Kidney epithelial cell (primary cell): Measurements from ENCODE around the gene NUAK1. TPM values are rescaled to one million over a fixed set of nuclear protein-coding genes. Genes with fewer than 3 reads are reported as not detected.

Source experiments
- DNase-seq: peaks from one replicate; pipeline ENCODE4 v3.0.0-alpha.2; 2010; ENCODE audit warnings: low read depth
- H3K27me3 ChIP-seq: 2 replicates; pipeline ENCODE4 v1.6.0; 2011; ENCODE audit warnings: low read length; ENCODE audit not compliant: control insufficient read depth, insufficient read depth
- H3K36me3 ChIP-seq: 2 replicates; pipeline ENCODE4 v1.5.1; 2011; ENCODE audit warnings: low read length; ENCODE audit not compliant: control insufficient read depth, insufficient read depth
- H3K4me3 ChIP-seq: 2 replicates; pipeline ENCODE4 v1.5.1; 2011; ENCODE audit warnings: low read depth, mild to moderate bottlenecking, control low read depth, low read length
- CTCF ChIP-seq: IDR thresholded peaks from 2 replicates; pipeline ENCODE4 v1.5.1; 2011; ENCODE audit warnings: mild to moderate bottlenecking, moderate library complexity, low read length, control low read depth, inconsistent platforms; ENCODE audit not compliant: insufficient read depth, poor library complexity, severe bottlenecking
- total RNA-seq: library from RNA; depleted of rRNA; stranded (reverse); fragments of >200 nt; gene quantifications from 2 replicates; pipeline ENCODE4 v1.2.3, GENCODE V29; 2015

NUAK1 gene
- total RNA-seq, 1 donor from 2014 or later: 38.2 TPM

GRCh38 chr12:106131676-106132075 is 7.1 kb downstream of the NUAK1 start:
- TF ChIP-seq CTCF: no peak
- no peak for DNase-seq
- Histone ChIP-seq H3K4me3 (no peak overlapping the region), H3K36me3 (no peaks in the 10 kb centered on the region), H3K27me3 (no peaks in the 10 kb centered on the region)

DNA sequence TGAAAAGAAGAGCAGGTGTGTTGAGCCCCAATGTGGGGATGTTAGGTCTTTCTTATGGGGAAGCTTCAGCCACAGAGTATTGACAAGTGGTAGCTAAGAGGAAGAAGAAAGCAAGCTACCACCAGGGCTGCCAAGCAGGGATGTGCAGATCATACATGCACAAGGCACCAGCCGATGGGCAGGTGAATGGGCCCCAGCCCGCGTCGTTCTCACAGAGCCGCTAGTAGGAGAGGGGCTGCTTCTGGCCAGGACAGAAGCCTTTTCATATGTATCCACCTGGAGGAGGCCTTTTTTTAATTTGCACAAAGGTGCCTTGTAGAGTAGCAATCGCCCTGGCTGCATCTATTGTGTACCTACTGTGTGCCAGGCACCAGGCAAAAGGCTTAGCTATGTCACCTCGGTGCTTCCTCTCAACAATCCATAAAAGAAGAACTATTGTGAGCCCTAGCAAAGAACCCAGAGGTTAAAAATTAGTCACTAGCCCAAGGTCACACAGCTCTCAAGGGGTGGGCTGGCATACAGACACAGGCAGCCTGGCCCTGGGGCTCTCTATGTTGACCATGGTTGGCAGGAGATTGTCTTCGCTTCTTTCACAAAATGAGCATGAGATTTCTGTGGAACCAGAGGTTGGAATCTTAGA is 8.2 kb downstream of the NUAK1 start:
- Histone ChIP-seq H3K4me3 (no peak overlapping the region), H3K27me3 (no peaks in the 10 kb centered on the region), H3K36me3 (no peaks in the 10 kb centered on the region)
- DNase-seq: no peak
- no peak for TF ChIP-seq CTCF

GRCh38 chr12:106128585-106129328 is 10.0 kb downstream of the NUAK1 start:
- DNase-seq: no peak
- no peak for TF ChIP-seq CTCF
- no peaks in the 10 kb centered on the region for H3K27me3 ChIP-seq
- no peaks in the 10 kb centered on the region for H3K36me3 ChIP-seq
- H3K4me3 ChIP-seq: no peak overlapping the region

DNA sequence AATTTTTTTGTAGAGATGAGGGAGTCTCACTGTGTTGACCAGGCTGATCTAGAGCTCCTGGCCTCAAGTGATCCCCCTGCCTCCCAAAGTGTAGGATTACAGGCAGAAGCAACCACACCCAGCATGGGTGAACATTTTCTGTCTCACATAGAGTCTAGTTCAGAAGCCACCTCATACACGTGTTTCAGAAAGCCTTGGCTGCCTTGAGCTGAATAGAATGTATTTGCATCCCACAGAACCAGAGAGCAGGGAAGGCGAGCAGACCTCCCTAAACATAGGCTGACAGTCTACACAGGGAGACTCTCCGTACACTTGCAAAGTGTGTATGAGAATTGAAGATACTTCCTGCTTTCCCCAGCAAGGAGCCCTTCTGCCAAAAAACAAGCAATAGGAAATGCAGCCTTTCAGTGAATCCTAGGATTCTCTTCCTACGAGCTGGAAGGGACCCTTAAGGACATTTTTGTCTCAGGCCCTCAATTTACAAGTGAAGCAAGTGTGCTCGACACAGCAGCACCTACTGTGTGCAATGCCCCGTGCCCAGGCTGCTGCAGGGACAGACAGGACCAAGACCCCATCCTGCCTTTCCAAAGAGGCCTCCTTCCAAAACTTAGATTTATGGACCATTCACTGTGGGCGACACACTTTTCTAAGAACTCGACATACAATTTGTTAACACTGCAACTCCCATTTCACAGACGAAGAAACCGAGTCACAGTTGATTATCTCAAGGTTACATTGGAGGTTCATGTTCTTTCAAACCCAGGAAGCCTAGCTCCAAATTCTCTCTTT is 11.2 kb downstream of the NUAK1 start:
- TF ChIP-seq CTCF: peak; percentile 14
- no peak for DNase-seq
- Histone ChIP-seq H3K27me3 (no peaks in the 10 kb centered on the region), H3K36me3 (no peaks in the 10 kb centered on the region), H3K4me3 (no peak overlapping the region)

GRCh38 chr12:106126441-106127337 is 12.1 kb downstream of the NUAK1 start:
- DNase-seq: no peak

More at GRCh38 chr12:106126441-106127337, 12.1 kb downstream of the NUAK1 start:
- no peak for TF ChIP-seq CTCF
- no peaks in the 10 kb centered on the region for H3K27me3 ChIP-seq
- H3K4me3 ChIP-seq: no peak overlapping the region
- no peaks in the 10 kb centered on the region for H3K36me3 ChIP-seq
